Lung (tissue), 12 donors: ENCODE results near the gene ABCA4. TPM values are rescaled to one million over a fixed set of nuclear protein-coding genes. Genes with fewer than 3 reads are reported as not detected.

Experiments used
- ATAC-seq: fragments of 200-7000 bp; cut with Tn5 transposase; one replicate; pipeline ENCODE4 v1.9.1; 2020; ENCODE audit warnings: moderate number of reproducible peaks; ENCODE audit not compliant: insufficient read depth, low FRiP score
- DNase-seq, 3 donors: peaks; one replicate each; pipeline ENCODE4 v3.0.0-alpha.2; 2013 to 2017
- H3K27ac ChIP-seq, 2 donors: one replicate each; pipeline ENCODE4 v1.5.1; 2013; ENCODE audit warnings: mild to moderate bottlenecking in 2 of 2, moderate library complexity in 2 of 2, control low read depth in 1 of 2, inconsistent platforms in 1 of 2, low read depth in 1 of 2, low read length in 1 of 2
- H3K27me3 ChIP-seq, 3 donors: one replicate each; pipeline ENCODE4 v1.5.1; 2013; ENCODE audit warnings: low read length in 2 of 3; ENCODE audit not compliant: control insufficient read depth in 3 of 3, insufficient read depth in 3 of 3
- H3K36me3 ChIP-seq, 4 donors: one replicate each; pipeline ENCODE4 v1.5.1; 2013; ENCODE audit warnings: low read length in 4 of 4, mild to moderate bottlenecking in 1 of 4, moderate library complexity in 1 of 4; ENCODE audit not compliant: control insufficient read depth in 4 of 4, insufficient read depth in 4 of 4
- H3K4me1 ChIP-seq, 5 donors: one replicate each; pipeline ENCODE4 v1.5.1; 2013; ENCODE audit warnings: low read length in 5 of 5, mild to moderate bottlenecking in 2 of 5, moderate library complexity in 1 of 5; ENCODE audit not compliant: control insufficient read depth in 5 of 5, insufficient read depth in 5 of 5
- H3K4me3 ChIP-seq: one replicate; pipeline ENCODE4 v1.5.1; 2013; ENCODE audit warnings: mild to moderate bottlenecking, control low read depth, moderate library complexity
- H3K9ac ChIP-seq, 2 donors: one replicate each; pipeline ENCODE4 v1.5.1; 2013; ENCODE audit warnings: low read length in 2 of 2, control low read depth in 1 of 2; ENCODE audit not compliant: insufficient read depth in 1 of 2
- H3K9me3 ChIP-seq, 4 donors: one replicate each; pipeline ENCODE4 v1.5.1; 2013; ENCODE audit warnings: low read length in 3 of 4, mild to moderate bottlenecking in 1 of 4, moderate library complexity in 1 of 4; ENCODE audit not compliant: control insufficient read depth in 4 of 4, insufficient read depth in 3 of 4
- WGBS, 2 donors: extraction: QIAGEN DNeasy Blood & Tissue Kit; methylation state at CpG; one replicate each; pipeline ENCODE4 v1.1.7; 2013; 5-methylcytosine and 5-hydroxymethylcytosine counted together
- polyA plus RNA-seq, 2 donors: library from polyadenylated mRNA; stranded (reverse); fragments of 200-250 nt; gene quantifications; one replicate each; pipeline ENCODE4 v1.2.1, GENCODE V29; 2013
- total RNA-seq, 2 donors: library from RNA; depleted of rRNA in 1 of 2; stranded (reverse); fragments of >200 nt in 1 of 2; gene quantifications; one replicate each; pipeline ENCODE4 v1.2.1, GENCODE V29; 2014 to 2021
- TF ChIP-seq, protein P1 (sequence below): IDR thresholded peaks from 2 replicates; pipeline ENCODE4 v1.5.1; 2012; ENCODE audit warnings: mild to moderate bottlenecking; ENCODE audit errors: control extremely low read depth, extremely low read depth
- donor health status: control.
- donor health status: control.
- donor health status: Bipolar disorder and iron deficiency.
- donor health status: healthy.
- donor health status: DM: yes; HTN: yes; CAD: no.

Gene ABCA4
- total and polyA plus RNA-seq, 4 donors: 0.21 to 1.0 (median 0.67) TPM

DNA sequence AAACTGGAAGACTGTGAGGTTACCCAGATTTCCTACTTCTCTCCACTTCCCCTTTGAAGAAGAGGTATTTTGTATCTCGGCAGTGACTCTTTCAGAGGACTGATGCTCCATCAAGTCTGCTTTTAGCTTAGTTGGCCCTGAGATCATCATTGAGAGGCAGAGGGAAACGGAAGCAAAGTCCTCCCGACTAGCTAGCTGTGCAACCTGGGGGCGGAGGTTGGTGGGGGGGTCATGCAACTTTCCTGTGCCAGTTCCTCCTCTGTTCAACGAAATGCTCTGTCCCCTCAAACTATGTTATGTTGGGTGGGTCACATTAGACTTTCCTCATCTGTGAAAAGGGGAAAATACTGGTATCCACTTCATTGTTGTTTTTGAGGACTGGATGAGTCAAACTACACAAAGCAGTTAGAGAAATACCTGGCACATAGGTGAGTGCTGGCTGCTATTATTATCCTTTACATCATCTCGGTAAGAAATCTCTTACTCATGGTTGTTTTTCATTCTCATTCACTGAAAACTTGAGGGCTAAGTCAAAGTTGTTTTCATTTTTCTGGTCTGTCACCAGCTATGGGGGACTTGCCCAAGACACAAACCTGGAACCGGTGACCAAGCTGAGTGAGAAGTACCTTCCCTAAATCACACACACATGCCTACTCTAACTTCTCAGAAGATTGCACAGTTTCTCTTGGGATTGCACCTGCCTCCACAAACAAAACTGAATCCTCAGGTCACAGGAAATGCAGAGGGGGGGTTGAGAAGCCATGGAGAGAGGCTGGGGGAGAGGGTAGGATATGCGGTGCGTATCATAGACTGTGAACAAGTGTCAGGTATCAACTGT, 83.3 kb downstream of the ABCA4 start:
- H3K4me3 ChIP-seq: no peak overlapping the region
- peaks cover 0 to 7% (median 2%) of the 10 kb centered on the region in 5 donors for H3K4me1 ChIP-seq
- H3K9ac ChIP-seq: no peak overlapping the region
- WGBS, 2 donors: 51 to 78% methylated on average over 9 of the region's 9 CpGs
- TF ChIP-seq, protein P1, sequence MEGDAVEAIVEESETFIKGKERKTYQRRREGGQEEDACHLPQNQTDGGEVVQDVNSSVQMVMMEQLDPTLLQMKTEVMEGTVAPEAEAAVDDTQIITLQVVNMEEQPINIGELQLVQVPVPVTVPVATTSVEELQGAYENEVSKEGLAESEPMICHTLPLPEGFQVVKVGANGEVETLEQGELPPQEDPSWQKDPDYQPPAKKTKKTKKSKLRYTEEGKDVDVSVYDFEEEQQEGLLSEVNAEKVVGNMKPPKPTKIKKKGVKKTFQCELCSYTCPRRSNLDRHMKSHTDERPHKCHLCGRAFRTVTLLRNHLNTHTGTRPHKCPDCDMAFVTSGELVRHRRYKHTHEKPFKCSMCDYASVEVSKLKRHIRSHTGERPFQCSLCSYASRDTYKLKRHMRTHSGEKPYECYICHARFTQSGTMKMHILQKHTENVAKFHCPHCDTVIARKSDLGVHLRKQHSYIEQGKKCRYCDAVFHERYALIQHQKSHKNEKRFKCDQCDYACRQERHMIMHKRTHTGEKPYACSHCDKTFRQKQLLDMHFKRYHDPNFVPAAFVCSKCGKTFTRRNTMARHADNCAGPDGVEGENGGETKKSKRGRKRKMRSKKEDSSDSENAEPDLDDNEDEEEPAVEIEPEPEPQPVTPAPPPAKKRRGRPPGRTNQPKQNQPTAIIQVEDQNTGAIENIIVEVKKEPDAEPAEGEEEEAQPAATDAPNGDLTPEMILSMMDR: no peak
- no peaks in the 10 kb centered on the region for H3K36me3 ChIP-seq
- H3K9me3 ChIP-seq: no peaks in the 10 kb centered on the region
- H3K27me3 ChIP-seq: no peaks in the 10 kb centered on the region
- H3K27ac ChIP-seq: no peak overlapping the region
- ATAC-seq: peak; percentile 45
- no peak for DNase-seq

DNA sequence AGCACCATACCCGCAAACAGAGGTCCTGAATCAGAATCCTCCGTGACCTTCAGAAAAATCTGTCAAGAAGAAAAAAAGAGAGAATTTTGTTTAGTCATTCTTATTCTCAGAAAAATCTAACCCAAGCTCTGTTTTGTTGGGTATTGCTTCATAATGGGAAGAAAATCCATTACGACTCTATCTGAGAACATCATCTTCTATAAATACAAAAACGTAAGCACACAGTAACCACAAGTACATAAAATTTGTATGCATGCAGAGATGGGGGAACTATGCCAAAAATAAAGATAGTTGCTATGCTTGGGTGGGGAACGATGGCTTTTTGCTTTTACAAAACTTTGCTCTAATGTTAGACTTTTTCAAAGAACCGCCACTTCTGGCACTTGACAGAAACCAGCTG, 84.2 kb downstream of the ABCA4 start:
- ATAC-seq: no peak
- Histone ChIP-seq H3K27ac (no peak overlapping the region), H3K36me3 (no peaks in the 10 kb centered on the region), H3K4me1 (peaks cover 0 to 7% (median 2%) of the 10 kb centered on the region in 5 donors), H3K4me3 (no peak overlapping the region), H3K9me3 (no peaks in the 10 kb centered on the region), H3K27me3 (no peaks in the 10 kb centered on the region), H3K9ac (no peak overlapping the region)
- TF ChIP-seq, protein P1: no peak
- peak in 2 of 3 donors; percentile 52 to 53 for DNase-seq
- 59 to 65% methylated on average over 6 of the region's 6 CpGs for WGBS, 2 donors

DNA sequence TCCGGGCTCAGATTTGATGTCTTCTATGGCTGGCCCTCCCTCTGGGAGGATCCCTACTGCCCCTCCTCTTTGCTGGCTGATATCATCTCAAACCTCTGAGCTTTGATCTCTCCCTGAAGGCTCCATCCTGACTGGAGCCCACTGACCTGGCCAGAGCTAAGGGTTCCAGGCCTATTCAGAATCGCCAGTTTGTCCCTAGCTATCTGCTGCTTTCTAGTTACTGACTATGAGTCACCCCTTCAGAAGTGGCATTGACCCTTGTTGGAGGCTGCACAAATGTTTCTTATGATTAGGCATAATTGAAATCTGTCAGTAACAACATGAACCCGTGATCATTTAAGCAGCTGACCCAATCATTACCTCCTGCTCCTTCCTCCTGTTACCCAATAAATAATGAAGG, 87.1 kb downstream of the ABCA4 start:
- Histone ChIP-seq H3K4me1 (peaks cover 0 to 9% (median 2%) of the 10 kb centered on the region in 5 donors), H3K27ac (no peak overlapping the region), H3K27me3 (no peaks in the 10 kb centered on the region), H3K9ac (no peak overlapping the region), H3K36me3 (no peaks in the 10 kb centered on the region), H3K9me3 (no peaks in the 10 kb centered on the region), H3K4me3 (no peak overlapping the region)
- TF ChIP-seq, protein P1: no peak
- no peak for ATAC-seq
- no peak for DNase-seq
- 62 to 78% methylated on average over 3 of the region's 3 CpGs for WGBS, 2 donors
